Liver (tissue), 3 donors: Measurements from ENCODE around the gene FAM32A.

Experiments
- ATF3 ChIP-seq: IDR thresholded peaks from 2 replicates; pipeline ENCODE4 v1.6.1; 2016; ENCODE audit warnings: antibody characterized with exemption
- CTCF ChIP-seq: fragments of 150-350 bp; IDR thresholded peaks from 2 replicates; pipeline ENCODE4 v1.5.1; 2017; ENCODE audit warnings: improper control_type of control experiment, low read depth, low read length; ENCODE audit not compliant: missing input control
- EGR1 ChIP-seq, 2 donors: IDR thresholded peaks; 2 replicates each; pipeline ENCODE4 v1.6.1; 2016 to 2018; ENCODE audit warnings: antibody characterized with exemption in 2 of 2, low read depth in 2 of 2
- FOXA1 ChIP-seq: IDR thresholded peaks from 2 replicates; pipeline ENCODE4 v1.6.1; 2016; ENCODE audit warnings: antibody characterized with exemption
- FOXA2 ChIP-seq: IDR thresholded peaks from 2 replicates; pipeline ENCODE4 v1.6.1; 2016; ENCODE audit warnings: antibody characterized with exemption
- GABPA ChIP-seq, 2 donors: IDR thresholded peaks in 1 of 2; conservative IDR thresholded peaks in 1 of 2; 2 replicates each; pipeline ENCODE4 v1.6.1; 2016; ENCODE audit warnings: antibody characterized with exemption in 2 of 2, mild to moderate bottlenecking in 1 of 2, moderate library complexity in 1 of 2
- JUND ChIP-seq, 2 donors: IDR thresholded peaks; 2 replicates each; pipeline ENCODE4 v1.6.1; 2016; ENCODE audit warnings: antibody characterized with exemption in 2 of 2
- MAX ChIP-seq: IDR thresholded peaks from 2 replicates; pipeline ENCODE4 v1.6.1; 2016; ENCODE audit warnings: antibody characterized with exemption
- RAD21 ChIP-seq, 2 donors: IDR thresholded peaks; 2 replicates each; pipeline ENCODE4 v1.6.1; 2016; ENCODE audit warnings: antibody characterized with exemption in 2 of 2, mild to moderate bottlenecking in 2 of 2
- REST ChIP-seq: IDR thresholded peaks from 2 replicates; pipeline ENCODE4 v1.6.1; 2016; ENCODE audit warnings: antibody characterized with exemption, mild to moderate bottlenecking
- SP1 ChIP-seq: IDR thresholded peaks from 2 replicates; pipeline ENCODE4 v1.6.1; 2018; ENCODE audit warnings: antibody characterized with exemption, mild to moderate bottlenecking
- TAF1 ChIP-seq: conservative IDR thresholded peaks from 2 replicates; pipeline ENCODE4 v1.6.1; 2016; ENCODE audit warnings: antibody characterized with exemption, mild to moderate bottlenecking
- ZBTB33 ChIP-seq: IDR thresholded peaks from 2 replicates; pipeline ENCODE4 v1.6.1; 2016; ENCODE audit warnings: antibody characterized with exemption
- donor health status: healthy.
- donor health status: healthy.

- no peak for TF ChIP-seq CTCF
- no peak for TF ChIP-seq ATF3
- TF ChIP-seq ZBTB33 = no peak
- no peak for TF ChIP-seq TAF1
- TF ChIP-seq EGR1 (IDR thresholded peaks at IDR 0.05; ENCODE audit: low read depth in 2 of 2) = no peak
- no peak for TF ChIP-seq FOXA1
- no peak for TF ChIP-seq JUND (IDR thresholded peaks at IDR 0.05)
- no peak for TF ChIP-seq REST
- no peak for TF ChIP-seq FOXA2
- TF ChIP-seq GABPA (IDR thresholded peaks at IDR 0.05 in 1 of 2, conservative IDR thresholded peaks at IDR 0.05 in 1 of 2) = no peak
- TF ChIP-seq RAD21 (IDR thresholded peaks at IDR 0.05) = no peak
- TF ChIP-seq SP1 = no peak
- TF ChIP-seq MAX = no peak
These were observed 24.7 kb upstream of the FAM32A start for GRCh38 chr19:16160445-16160942.
